Activated naive CD4-positive, alpha-beta T cell treated with anti-CD3 and anti-CD28 coated beads, Interleukin-2, amount 50 U/mL, for 24 hours (primary cell): ENCODE data around the gene ANKDD1B.

Experiments
- H3K27ac Mint-ChIP-seq: one replicate; pipeline ENCODE4 v1.8.0; 2021; ENCODE audit warnings: mild to moderate bottlenecking, mixed read lengths
- H3K27me3 Mint-ChIP-seq: one replicate; pipeline ENCODE4 v1.8.0; 2021; ENCODE audit warnings: mixed read lengths
- H3K36me3 Mint-ChIP-seq: one replicate; pipeline ENCODE4 v1.8.0; 2021; ENCODE audit warnings: mixed read lengths
- H3K4me1 Mint-ChIP-seq: one replicate; pipeline ENCODE4 v1.8.0; 2021; ENCODE audit warnings: mixed read lengths
- H3K4me3 Mint-ChIP-seq: one replicate; pipeline ENCODE4 v1.8.0; 2021; ENCODE audit warnings: mild to moderate bottlenecking, mixed read lengths
- H3K9me3 Mint-ChIP-seq: one replicate; pipeline ENCODE4 v1.8.0; 2021; ENCODE audit warnings: mixed read lengths

ANKDD1B gene

GRCh38 chr5:75701856-75702255, 90.6 kb downstream of the ANKDD1B start:
- H3K4me3 Mint-ChIP-seq = no peak overlapping the region
- H3K27me3 Mint-ChIP-seq = no peaks in the 10 kb centered on the region
- no peak overlapping the region for H3K27ac Mint-ChIP-seq
- H3K36me3 Mint-ChIP-seq = peaks cover 24% of the 10 kb centered on the region
- H3K4me1 Mint-ChIP-seq = peaks cover 16% of the 10 kb centered on the region
- H3K9me3 Mint-ChIP-seq = no peaks in the 10 kb centered on the region

- H3K27ac Mint-ChIP-seq = peak overlapping the region; percentile 6
- peaks cover 18% of the 10 kb centered on the region for H3K36me3 Mint-ChIP-seq
- peaks cover 24% of the 10 kb centered on the region for H3K4me1 Mint-ChIP-seq
- H3K27me3 Mint-ChIP-seq = no peaks in the 10 kb centered on the region
- H3K9me3 Mint-ChIP-seq = no peaks in the 10 kb centered on the region
- no peak overlapping the region for H3K4me3 Mint-ChIP-seq
Observed at GRCh38 chr5:75706016-75706415, 94.8 kb downstream of the ANKDD1B start.

GRCh38 chr5:75706775-75707174, 95.5 kb downstream of the ANKDD1B start:
- Mint-ChIP-seq H3K4me3 (no peak overlapping the region), H3K27me3 (no peaks in the 10 kb centered on the region), H3K9me3 (no peaks in the 10 kb centered on the region), H3K4me1 (peaks cover 27% of the 10 kb centered on the region), H3K36me3 (peaks cover 19% of the 10 kb centered on the region), H3K27ac (no peak overlapping the region)

DNA sequence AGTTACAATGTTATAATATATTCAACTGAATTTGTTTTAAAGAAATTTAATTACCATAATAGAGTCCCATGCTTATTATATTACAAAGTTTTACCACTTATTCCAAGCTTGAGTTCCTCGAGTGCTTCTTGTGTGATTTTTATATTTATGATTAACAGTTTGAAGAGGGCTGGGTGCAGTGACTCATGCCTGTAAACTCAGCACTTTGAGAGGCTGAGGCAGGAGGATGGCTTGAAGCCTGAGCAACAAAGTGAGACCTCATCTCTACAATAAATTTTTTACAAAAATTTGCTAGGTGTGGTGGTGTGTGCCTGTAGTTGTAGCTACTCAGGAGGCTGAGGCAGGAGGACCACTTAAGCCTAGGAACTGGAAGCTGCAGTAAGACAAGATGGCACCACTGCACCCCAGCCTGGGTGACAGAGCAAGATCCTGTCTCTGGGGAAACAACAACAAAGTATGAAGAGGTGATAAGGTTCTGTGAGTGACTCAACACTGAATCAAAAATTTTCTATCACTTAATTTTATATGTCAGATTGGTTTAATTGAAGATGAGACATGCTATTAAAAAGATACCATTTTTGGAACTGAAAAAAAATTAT, 96.8 kb downstream of the ANKDD1B start:
- H3K9me3 Mint-ChIP-seq = no peaks in the 10 kb centered on the region
- H3K36me3 Mint-ChIP-seq = peaks cover 9% of the 10 kb centered on the region
- no peaks in the 10 kb centered on the region for H3K27me3 Mint-ChIP-seq
- H3K4me3 Mint-ChIP-seq = no peak overlapping the region
- no peak overlapping the region for H3K27ac Mint-ChIP-seq
- peaks cover 29% of the 10 kb centered on the region for H3K4me1 Mint-ChIP-seq

DNA sequence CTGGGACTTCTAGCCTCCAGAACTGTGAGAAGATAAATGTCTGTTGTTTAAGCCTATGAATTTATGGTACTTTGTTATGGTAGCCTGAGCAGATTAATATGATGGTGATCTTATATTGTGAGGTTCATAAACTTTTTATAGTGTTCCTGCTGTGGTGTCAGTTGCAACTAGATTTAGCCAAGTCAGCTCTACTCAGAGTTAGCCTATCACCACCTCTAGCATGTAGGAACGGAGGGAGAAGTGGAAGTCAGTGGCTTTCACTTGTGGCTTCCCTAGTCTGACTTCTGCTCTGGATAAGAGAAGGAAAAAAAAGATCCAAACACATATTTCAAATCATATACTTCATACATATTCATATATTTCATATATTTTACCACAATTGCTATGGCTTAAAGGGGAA, 99.4 kb downstream of the ANKDD1B start:
- no peak overlapping the region for H3K27ac Mint-ChIP-seq
- H3K9me3 Mint-ChIP-seq = no peaks in the 10 kb centered on the region
- H3K4me1 Mint-ChIP-seq = peaks cover 50% of the 10 kb centered on the region
- H3K27me3 Mint-ChIP-seq = no peaks in the 10 kb centered on the region
- no peak overlapping the region for H3K4me3 Mint-ChIP-seq
- peaks cover 16% of the 10 kb centered on the region for H3K36me3 Mint-ChIP-seq

GRCh38 chr5:75711151-75711550, 99.9 kb downstream of the ANKDD1B start:
- Mint-ChIP-seq H3K36me3 (peaks cover 16% of the 10 kb centered on the region), H3K27me3 (no peaks in the 10 kb centered on the region), H3K27ac (no peak overlapping the region), H3K4me1 (peaks cover 50% of the 10 kb centered on the region), H3K9me3 (no peaks in the 10 kb centered on the region), H3K4me3 (no peak overlapping the region)

- Mint-ChIP-seq H3K27me3 (no peaks in the 10 kb centered on the region), H3K27ac (no peak overlapping the region), H3K4me1 (peaks cover 57% of the 10 kb centered on the region), H3K9me3 (no peaks in the 10 kb centered on the region), H3K36me3 (peaks cover 16% of the 10 kb centered on the region), H3K4me3 (no peak overlapping the region)
Observed at GRCh38 chr5:75712091-75712490, 100.8 kb downstream of the ANKDD1B start.

DNA sequence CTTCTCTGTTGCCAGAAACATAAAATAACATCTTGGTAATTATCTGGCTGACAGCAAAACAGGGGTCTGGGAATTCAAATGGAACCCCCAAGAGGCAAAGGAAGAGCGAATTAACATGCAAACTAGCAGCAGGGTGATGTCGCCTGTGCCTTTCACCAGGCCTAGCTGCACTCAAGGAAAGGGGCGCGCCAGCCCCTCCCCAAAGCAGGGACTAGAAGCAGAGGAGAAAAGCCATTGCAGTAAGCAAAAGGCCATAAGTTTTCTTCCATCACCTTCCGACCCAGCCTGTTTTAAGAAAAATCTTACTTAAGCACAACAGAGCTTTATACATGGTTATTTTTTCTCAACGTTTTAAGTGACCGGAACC, 105.4 kb downstream of the ANKDD1B start:
- no peaks in the 10 kb centered on the region for H3K27me3 Mint-ChIP-seq
- H3K9me3 Mint-ChIP-seq = no peaks in the 10 kb centered on the region
- peaks cover 42% of the 10 kb centered on the region for H3K4me1 Mint-ChIP-seq
- H3K27ac Mint-ChIP-seq = peak overlapping the region; percentile 97
- H3K4me3 Mint-ChIP-seq = peak overlapping the region; percentile 98
- H3K36me3 Mint-ChIP-seq = peaks cover 12% of the 10 kb centered on the region

DNA sequence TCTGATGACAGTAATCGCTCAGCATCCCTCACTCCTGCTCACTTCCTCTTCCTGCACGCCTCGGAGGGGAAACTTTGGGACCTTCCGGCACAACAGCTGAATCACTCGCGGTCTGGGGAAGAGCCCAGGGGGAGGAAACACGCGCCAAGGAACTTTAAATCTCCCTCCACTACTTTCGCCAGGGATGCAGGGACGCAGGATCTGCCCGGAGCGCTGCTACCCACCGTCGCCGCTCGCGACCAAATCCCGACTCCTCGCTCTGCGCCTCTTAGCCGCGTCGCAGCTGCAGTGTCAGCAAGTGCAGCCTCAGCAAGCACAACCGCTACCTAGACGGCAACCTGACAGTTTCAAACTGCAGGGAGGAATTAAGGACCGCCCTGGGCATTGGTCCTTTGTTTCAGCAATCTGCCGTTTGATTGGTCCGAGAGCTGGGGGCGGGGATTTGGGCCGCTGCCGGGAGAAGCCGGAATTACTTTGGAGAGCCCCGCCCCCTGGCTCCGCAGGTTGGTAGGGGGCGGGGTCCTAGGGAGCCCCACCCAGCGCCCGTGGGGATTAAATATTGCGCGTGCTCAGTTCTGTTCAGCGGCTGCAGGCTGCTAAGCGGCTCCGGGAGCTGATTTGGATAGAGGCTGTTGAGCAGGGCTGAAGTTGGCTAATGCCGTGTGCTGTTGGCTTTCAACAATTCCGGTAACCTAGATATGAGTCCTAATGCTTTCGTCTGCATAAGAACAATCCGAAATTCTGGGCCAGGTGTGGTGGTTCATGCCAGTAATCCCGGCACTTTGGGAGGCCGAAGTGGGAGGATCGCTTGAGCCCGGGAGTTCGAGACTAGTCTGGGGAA, 106.0 kb downstream of the ANKDD1B start, which contains the start of gene POC5:
TSS of gene POC5 (minus strand) at position 356 of the 841 bp plus-strand sequence. CDS start 4,500 bp downstream, outside the sequence.
- no peaks in the 10 kb centered on the region for H3K27me3 Mint-ChIP-seq
- H3K36me3 Mint-ChIP-seq = peaks cover 11% of the 10 kb centered on the region
- H3K27ac Mint-ChIP-seq = peak within 1 kb of the TSS; percentile 97
- H3K4me3 Mint-ChIP-seq = peak within 1 kb of the TSS; percentile 98
- no peaks in the 10 kb centered on the region for H3K9me3 Mint-ChIP-seq
- peaks cover 37% of the 10 kb centered on the region for H3K4me1 Mint-ChIP-seq

- H3K9me3 Mint-ChIP-seq = no peaks in the 10 kb centered on the region
- no peaks in the 10 kb centered on the region for H3K36me3 Mint-ChIP-seq
- H3K27me3 Mint-ChIP-seq = no peaks in the 10 kb centered on the region
- no peak overlapping the region for H3K4me3 Mint-ChIP-seq
- no peak overlapping the region for H3K27ac Mint-ChIP-seq
- peaks cover 11% of the 10 kb centered on the region for H3K4me1 Mint-ChIP-seq
Observed at GRCh38 chr5:75720882-75721281, 109.6 kb downstream of the ANKDD1B start.
